DMS53 treated with DMSO at 0.1 percent for 48 hours (cell line): ENCODE results near the gene POR.
A peak's percentile ranks its signal among the peaks of the same experiment; 100 is the strongest.

Experiments
- DNase-seq: peaks from one replicate; lab custom pipeline; 2025; ENCODE audit not compliant: unreplicated experiment; lab: John Stamatoyannopoulos, UW

POR gene

DNA sequence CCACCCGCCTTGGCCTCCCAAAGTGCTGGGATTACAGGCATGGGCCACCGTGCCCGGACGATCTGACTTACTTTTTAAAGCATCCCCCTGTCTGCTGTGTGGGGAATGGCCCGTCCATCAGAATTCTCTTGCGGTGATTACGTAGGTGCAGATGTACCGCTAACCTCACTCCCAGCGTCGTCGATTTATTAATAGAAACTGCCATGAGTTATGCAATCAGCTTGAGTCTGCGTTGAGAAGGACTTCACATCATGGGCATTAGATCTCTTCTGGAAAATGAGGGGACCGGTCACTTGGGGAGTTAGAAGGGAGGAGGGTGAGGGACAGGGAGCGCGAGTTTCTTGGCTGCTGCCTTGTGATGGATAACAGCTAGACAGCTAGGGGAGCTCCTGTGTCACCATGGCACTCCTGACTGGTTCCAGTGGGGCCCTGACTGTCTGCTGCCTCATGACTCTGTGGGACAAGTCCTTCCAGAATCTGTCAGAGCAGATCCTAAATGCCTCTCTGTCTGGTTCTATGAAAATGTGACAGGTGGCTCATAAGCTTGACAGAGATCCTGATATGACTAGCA, 35.2 kb downstream of the POR start:
- DNase-seq, result no peak

DNA sequence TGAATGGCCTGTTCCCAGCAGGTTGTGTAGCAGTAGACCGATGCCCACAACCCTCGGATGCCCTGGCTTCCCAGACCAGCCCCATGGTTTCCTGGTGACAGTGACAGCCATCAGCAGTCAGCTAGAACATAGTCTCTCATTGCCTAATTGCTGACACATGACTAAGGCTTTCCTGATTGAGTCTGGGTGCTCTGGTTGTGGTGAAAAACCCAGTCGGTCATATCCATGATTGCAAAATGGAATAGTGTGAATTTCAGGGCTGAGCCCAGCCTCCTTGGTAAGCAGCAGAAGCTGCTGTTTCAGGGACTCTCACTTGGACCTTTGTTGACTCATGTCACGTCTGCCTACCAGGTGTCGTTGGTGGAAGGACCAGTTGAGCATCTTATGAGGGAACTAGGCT, 36.6 kb downstream of the POR start:
- DNase-seq, result no peak

DNA sequence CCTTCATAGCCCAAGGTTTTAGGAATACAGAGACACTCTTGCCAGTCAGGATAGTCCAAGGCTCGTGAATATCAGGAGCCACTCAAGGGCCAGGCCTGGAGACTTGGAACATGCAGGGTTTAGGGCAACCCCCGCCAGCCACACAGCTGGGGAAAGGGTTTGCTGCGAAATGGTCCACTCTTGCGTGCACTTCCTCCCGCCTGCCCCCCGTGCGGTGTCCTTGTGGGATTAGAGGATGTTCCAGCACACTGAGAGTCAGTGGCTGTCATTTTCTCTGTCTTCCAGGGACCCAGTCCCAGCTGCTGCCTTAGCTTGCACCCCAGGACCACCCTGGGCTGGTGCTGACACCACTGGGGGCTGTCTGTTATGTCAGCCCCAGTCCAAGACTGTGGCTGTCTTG, 38.5 kb downstream of the POR start:
- DNase-seq, result no peak

DNA sequence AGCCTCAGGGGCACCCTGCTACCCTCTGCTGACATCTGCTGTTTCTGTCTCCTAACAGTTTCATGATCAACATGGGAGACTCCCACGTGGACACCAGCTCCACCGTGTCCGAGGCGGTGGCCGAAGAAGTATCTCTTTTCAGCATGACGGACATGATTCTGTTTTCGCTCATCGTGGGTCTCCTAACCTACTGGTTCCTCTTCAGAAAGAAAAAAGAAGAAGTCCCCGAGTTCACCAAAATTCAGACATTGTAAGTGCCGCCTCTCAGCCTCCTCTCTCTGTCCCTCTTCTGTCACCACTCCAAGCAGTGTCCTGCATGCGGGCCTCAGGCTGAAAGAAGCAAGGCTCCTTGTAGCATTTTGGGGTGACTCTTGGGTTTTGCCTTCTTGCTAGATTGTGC, 39.0 kb downstream of the POR start:
- no peak for DNase-seq

DNA sequence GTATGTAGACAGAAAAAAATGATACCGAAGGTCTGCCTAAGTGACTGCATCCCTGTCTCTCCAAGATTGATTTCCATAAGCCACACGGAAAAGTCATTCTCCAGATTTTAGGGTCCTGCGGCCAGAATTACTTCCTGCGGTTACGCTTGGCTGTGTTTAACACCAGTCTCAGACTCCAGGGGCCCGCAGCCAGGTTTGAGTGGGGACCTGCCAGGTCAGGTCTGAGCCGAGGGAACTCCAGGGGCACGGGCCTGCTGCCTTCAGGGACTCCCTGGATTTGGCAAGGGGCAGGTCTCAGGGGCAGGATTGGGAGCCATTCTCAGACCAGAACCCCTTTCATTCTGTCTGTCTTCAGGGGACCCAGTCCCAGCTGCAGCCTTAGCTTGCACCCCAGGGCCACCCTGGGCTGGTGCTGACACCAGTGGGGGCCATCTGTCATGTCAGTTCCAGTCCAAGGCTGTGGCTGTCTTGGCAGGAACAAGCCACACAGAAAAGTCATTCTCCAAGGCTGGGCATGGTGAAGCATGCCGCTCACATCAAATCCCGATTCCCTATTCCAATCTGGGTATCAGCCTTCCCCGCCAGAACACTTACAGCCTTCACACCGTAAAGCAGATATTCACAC, 40.5 kb downstream of the POR start:
- no peak for DNase-seq

DNA sequence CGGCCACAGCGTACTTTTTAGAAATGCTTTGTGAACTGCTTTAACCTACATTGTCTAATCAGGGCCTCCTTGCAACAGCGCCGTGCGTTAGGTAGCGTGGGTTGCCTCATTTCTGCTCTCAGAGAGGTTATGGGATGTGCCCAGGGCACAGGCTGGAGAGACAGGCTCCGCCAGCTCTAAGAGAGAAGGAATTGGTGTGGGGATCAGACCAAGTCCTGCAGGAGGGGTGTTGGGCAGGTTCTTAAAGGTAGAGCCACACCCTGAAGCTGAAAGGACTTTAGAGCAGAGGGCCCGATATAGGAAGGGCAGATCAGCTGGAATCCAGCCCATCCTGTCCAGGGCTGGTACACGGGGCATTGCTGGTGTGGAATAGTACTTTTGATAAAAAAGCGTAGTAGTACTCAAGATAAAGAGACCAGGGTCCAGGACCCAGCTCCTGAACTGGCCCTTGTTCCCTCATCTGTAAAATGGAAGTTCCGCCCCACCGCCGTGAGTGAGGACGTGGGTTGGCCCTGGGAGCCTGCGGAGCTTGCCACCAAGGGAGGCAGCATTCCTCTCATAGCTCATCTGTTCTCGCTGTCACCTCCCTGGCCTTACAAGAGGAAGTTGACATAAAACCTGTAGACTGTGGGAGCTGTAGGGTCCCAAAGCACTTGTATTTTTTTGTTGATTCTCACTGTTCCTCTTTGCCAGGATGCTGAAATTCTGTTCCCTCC, 42.2 kb downstream of the POR start:
- no peak for DNase-seq

DNA sequence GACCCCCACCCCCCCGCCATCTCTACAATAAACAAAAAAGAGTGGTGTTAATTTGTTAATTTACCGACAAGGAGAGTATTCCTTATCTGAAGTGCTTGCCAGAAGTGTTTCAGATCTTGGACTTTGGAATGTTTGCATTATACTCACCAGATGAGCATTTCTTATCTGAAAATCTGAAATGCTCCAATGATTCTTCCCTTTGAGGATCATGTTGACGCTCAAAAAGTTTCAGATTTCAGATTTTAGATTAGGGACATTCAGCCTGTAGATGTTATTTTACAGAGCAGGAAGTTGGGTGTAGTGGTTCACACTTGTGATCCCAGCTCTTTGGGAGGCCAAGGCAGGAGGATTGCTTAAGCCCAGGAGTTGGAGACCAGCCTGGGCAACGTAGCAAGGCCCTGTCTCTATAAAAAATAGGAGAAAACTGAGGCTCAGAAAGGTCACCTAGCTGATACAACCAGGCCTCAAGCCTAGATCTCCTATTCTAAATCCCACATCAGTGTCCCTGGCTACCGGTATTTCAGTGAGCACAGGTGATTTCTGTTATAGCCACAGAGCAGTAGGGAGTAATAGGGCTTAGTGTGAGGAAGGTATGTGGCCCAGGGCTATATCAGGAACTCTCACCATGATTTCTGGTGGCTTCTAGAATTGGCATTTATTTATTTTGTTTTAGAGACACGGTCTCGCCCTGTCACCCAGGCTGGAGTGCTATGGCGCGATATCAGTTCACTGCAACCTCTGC, 44.0 kb downstream of the POR start:
- no peak for DNase-seq

DNA sequence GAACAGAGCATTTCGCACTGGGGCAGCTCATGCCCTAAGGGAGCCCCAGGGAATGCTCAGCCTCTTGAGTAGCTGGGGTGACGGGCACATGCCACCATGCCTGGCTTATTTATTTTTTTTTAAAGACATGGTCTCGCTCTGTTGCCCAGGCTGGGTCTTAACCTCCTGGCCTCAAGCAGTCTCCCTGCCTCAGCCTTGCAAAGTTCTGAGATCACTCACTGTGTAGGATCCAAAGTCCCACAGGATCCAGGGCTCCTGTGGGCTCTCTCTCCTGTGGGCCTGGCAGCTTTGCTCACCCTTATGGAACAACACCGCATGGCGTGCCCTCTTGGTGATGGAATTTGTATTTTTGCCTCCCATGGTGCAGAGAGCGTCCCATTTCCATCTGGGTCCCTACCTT, 45.4 kb downstream of the POR start:
- no peak for DNase-seq

DNA sequence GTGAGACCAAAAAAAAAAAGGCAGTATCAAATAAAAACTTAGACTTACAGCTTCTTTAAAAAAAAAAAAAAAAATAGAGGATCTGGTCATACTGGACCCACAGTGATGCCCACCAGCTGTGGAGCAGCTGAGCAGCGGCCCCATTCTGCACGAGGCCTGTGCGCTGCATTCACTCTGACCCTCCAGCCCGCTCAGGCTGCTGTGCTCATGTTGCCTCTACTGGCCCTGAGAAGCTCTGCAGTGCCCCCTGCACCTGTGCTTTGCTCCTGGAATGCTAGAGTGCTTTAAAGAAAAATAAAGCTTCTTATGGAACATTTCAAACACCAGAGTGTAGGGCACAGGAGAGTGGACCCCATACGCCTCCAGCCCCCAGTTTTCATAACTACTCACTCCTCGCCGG, 46.3 kb downstream of the POR start:
- no peak for DNase-seq

DNA sequence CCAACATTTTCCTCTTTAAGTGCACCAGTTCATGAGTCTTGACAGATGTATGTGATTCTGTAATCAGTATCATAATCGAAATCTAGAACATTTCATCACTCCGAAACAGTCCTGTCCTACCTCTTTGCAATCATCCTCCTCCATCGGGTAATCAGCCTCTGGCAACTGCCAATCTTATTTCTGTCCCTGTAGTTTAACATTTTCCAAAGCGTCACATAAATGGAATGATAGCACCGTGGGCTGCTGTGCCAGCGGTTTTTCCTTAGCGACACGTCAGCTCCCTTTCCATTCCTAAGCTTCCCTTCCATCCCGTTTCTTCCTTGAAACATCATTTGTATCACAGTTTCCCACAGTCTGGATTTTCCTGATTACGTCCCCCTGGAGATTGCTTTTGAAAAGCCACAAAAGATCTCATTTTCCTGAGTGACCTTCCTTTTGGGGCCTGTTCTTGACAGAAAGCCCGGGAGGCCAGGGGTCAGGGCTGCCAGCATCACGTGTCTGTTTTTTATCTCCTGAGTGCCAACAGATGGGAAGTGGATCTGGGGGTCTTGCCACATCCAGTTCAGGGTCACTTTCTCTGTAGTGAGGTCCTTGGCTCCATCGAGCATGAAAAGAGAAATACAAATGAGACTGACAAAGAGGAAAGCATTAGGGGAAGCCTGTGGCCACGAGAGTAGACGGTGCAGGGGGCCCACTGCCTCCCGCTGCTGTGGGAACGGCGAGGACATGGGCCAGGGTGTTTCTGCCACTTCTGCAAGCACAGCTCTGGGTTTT, 47.8 kb downstream of the POR start:
- no peak for DNase-seq

DNA sequence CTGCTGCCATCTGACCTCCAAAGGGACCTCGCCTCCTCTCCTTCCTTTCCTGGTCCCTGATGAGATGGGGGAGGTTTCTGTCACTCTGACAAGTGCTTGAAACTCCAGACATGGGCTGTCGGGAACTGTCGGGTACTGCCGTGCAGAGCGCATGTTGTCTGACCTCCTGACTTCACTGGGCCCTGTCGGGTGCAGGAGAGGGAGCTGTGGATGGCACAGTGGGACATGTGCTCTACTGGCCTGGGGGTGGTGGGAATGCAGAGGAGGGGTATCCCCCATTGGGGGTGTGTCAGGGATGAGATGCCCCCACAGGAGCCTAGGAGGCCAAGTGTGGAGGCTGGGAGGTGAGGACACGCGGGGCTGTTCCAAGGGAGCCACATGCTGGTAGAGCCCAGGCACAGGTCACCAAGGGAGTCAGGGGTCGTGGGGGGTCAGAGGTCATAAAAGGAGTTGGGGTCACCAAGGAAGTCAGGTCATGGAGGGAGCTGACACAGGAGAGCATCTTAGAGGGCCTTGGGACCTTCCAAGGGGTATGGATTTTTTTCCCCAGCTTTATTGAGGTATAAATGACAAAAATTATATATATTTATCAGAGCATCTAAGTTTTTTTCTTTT, 48.5 kb downstream of the POR start:
- no peak for DNase-seq

DNA sequence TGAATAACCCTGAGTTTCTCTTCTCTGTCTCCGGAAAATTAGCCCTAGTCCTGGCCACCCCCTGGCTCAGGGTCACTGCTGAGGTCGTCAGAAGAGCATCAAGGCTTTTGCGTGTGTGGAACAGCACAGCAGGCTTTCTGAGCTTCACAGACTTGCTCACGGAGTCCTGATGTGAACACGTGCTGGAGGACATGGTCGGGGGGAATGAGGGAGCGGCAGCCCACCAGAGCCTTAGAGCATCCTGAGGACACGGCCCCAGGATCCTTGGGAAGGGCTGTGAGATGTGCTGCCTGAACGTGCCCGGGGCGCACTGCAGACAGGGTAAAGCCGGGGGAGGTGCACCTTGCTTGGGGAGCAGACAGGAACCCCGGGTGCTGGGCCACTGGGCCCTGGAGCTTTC, 50.7 kb downstream of the POR start:
- no peak for DNase-seq

DNA sequence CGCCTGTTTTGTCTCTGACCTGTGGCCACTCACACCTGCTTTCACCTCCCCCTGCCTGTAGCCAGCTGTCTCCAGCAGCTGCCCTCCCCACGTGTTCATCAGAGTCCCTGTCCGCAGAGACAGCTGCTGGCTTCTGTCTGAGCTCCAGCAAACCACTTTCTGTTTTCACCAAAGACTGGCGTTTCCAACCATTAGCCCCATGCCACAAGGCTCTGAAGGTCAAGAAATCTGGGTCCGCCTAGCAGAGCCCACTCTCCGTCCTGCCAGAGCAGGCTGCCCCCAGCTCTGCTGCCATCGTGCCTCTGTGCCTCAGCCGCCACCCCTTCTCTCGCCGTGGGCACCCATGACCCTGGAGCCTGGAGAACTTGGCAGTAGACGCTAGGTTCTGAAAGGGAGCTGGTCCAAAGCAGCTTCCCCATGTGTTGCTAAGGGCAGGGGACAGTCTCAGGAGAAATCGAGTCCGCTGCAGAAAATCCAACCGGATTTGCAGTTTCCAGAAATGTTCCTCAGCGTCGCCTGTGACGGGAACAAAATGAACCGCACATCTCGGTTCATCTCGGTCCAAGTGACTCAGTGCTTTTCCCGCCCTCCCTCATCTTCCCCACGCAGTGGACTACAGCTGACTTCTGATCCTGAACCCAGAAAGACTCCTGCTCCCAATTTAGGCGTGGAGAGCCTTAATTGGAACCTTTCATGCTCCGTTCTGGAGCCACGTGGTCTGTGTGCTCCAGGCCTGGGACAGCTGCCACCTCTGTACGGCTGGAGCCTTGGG, 51.4 kb downstream of the POR start:
- peak; percentile 94 for DNase-seq

DNA sequence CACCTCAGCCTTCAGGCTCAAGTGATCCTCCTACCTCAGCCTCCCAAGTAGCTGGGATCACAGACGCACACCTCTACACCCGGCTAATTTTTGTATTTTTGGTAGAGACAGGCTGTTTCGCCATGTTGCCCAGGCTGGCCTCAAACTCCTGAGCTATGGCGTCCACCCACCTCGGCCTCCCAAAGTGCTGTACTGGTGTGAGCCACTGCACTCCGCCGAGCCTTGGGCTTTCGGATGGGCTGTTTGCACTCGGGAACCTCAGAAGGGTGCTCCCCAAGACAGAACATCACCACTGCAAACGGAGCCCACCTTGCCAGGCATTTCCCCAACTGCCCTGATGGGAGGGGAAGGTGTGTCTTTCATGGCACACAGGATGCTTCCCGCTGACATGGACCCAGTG, 52.1 kb downstream of the POR start:
- no peak for DNase-seq

DNA sequence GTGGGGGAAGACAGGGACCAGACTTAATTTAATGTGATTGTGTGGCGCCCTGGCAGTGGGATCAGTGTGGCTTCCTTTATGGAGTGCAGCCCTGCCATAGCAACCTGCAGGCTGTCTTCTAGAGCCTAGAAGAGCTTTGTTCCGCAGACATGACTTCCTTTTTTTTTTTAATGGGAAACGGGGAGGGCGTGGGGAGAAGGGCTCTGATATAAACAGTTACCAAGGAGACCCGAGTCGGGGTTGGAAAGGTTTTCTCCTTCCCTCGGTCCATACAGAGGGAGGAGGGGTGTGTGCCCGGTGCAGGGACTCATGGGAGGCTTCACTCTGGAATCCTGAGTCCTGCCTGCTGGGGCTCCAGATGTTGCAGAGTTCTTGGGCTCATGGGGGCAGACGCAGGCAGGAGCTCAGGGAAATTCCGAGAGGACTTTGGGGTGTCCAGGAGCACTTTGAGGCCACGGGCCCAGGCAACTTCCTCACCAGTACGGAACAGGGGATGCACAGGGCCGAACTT, 52.6 kb downstream of the POR start:
- no peak for DNase-seq

DNA sequence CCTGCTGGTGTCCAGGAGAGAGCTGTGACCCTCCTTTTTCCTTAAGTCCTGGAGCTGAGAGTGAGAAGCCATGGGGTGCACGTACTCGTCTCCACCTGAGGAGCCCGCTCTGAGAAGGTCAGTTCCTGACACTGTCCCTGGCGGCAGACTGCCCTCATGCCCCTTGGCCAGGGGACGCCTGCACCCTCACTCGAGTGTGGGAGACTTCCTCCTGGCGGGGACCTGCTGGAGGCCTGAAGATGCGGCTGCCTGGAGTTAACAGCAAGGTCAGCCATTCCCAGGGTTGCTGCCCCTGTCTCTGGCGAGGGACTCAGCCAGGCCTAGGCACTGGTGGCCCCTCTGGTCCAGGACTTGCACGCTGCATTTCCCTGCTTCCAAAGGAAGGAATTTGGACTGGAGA, 53.1 kb downstream of the POR start:
- DNase-seq, result no peak

DNA sequence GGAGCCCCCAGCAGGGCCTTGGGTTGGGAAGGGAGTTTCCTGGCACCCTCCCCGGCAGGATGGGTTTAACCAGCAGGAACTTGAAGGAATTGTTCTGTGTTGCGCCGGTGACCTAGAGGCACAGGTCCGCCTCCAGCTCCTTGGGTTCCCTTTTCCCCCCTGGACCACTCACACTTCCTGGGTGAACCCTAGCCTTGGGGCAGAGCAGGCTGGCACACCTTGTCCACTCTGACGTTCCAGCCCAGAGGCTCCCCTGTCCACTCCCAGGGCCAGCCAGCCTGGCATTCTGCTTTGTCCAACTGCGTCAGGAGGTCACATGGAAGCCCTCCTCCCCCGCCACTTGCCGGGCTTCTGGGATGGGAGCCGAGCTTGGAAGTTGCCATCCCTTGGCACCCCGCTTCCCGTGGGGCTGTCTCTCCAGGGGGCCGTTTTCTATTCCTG, 53.6 kb downstream of the POR start:
- no peak for DNase-seq

DNA sequence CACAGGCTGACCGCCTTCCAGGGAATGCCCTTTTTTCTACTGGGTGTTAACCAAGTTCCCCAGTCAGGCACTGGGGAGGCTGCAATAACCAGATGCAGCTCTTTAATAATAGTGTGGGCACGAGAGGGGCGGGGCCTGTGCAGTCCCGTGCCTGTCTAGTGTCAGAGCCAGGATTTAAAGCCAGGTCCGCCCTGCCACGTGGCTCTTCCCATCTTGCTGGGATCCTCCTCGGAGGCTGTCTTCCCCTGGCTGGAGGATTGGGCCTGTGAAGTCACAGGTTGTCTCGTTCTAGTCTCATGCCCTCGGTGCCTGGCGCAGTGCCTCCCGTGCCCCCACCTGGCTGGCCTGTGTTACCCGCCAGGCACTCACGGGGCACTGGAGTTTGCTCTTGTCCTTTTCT, 54.2 kb downstream of the POR start:
- DNase-seq, result no peak

DNA sequence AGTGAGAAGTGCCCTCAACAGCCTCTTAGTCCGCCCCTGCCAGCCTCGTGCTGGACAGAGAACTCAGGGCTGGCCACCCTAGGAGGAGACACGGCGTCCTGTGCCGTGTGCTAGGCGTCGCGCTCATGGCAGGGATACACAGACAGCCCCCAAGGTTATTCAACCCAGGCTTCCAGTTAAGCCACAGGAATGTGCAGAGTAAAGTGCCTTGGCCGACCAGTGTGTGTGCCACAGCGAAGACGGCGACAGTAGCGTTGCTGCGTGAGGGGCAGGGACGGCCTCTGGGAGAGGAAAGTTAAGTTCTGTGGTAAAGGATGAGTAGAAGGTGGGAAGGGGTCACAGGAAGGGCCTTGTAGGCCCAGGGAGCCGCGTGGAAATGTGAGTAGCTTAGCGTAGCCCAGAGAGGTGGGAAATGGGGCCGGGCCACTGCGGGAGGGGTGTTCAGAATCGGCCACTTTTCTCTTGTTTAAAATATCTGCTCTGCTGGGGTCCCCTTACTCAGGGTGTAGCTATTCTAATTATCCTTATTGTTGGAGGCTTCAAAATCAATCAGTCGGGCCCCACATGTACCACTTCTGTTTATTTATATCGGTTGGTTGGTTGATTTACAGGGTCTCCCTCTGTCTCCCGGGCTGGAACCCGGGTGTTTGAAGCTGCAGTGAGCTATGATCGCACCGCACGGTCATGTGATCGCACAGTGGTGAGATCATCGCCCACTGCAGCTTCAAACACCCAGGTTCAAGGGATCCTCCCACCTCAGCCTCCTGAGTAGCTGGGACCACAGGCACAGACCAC, 54.9 kb downstream of the POR start:
- no peak for DNase-seq
